ENCODE data around the gene CRYGN. TPM values are rescaled to one million over a fixed set of nuclear protein-coding genes. Genes with fewer than 3 reads are reported as not detected.

CRYGN gene
- total and polyA plus RNA-seq, 9 of the 15 experiments (the other 6 are each of a cell fraction or from before 2014, with no cell fraction given): not detected

DNA sequence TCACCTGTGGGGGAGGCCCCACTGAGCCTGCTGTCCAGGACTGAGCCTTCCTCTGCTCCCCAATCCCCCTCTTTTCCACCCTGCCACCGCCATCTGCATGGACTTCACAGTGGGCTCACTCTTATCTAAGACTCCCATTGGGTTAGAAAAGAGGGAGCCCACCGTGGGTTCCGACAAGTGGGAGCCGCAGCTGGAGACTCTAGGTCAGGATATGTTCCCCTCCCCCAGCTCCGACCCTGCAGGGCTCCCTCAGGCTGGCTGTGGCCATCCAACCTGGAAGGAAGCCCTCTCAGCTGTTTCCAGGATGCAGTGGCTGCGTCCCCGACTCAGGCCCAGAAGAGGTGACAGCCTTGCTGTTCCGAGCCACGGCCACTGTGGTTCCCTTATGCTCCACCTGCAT lies 34.9 kb downstream of the CRYGN start:
- Histone ChIP-seq H3K36me3 (ENCODE audit: control insufficient read depth, insufficient read depth, low read length) (no peaks in the 10 kb centered on the region), H3K9me1 (ENCODE audit: control insufficient read depth, insufficient read depth, low read length) (no peaks in the 10 kb centered on the region), H3K4me1 (replicated peaks in 1 of 2; ENCODE audit: control insufficient read depth in 2 of 2, insufficient read depth in 2 of 2, low read length in 2 of 2) (peaks cover 27 to 41% of the 10 kb centered on the region in 2 experiments), H3K79me2 (ENCODE audit: control insufficient read depth, insufficient read depth, low read length) (no peaks in the 10 kb centered on the region), H3K4me3 (no peak overlapping the region), H3K4me2 (ENCODE audit: insufficient read depth, low read length) (peak overlapping the region; percentile 20), H2AFZ (ENCODE audit: low read depth, low read length) (peak overlapping the region; percentile 86), H3K27ac (ENCODE audit: extremely low read depth, low read depth, low read length) (peak overlapping the region; percentile 83), H3K9ac (ENCODE audit: insufficient read depth in 1 of 2, low read depth in 2 of 2, low read length in 2 of 2) (peak overlapping the region; percentile 42 to 84; a peak in 3 of 4 replicates), H3K27me3 (ENCODE audit: control insufficient read depth in 2 of 2, insufficient read depth in 2 of 2, low read length in 2 of 2) (no peaks in the 10 kb centered on the region), H3K9me3 (replicated peaks; ENCODE audit: control insufficient read depth, insufficient read depth, low read depth, low read length) (no peaks in the 10 kb centered on the region; the same call in 1 of the 2 replicates), H4K20me1 (replicated peaks; ENCODE audit: control insufficient read depth, insufficient read depth, low read length) (no peaks in the 10 kb centered on the region)
- POLR2A ChIA-PET: interaction anchor here (0.6 to 0.9 kb wide), 3 partner anchors 10 to 97 kb away, joined by 3 to 5 read pairs (median 4); no protein-coding TSS in a partner anchor
- ATAC-seq (peak; percentile 25), FAIRE-seq (no peak), DNase-seq (ENCODE audit: extremely low read depth in 1 of 4, low spot score in 3 of 4) (peak in 1 of 4 experiments; percentile 42)
- intact Hi-C loops (cut with micrococcal nuclease): no loop called here
- CTCF ChIA-PET (ENCODE audit: low intra/inter-chr PET ratio): no interaction called here
- WGBS (ENCODE audit: insufficient coverage, low coverage, missing lambda C conversion rate): 41% methylated on average over 9 of the region's 9 CpGs
- in situ Hi-C loops (cut with MboI): no loop called here
- BruUV-seq (replicated peaks): no TSS peak
- no peak for TF ChIP-seq ZNF347 (CRISPR knock-in tag; IDR thresholded peaks at IDR 0.05; ENCODE audit: low read depth)
- TF ChIP-seq, protein P1, sequence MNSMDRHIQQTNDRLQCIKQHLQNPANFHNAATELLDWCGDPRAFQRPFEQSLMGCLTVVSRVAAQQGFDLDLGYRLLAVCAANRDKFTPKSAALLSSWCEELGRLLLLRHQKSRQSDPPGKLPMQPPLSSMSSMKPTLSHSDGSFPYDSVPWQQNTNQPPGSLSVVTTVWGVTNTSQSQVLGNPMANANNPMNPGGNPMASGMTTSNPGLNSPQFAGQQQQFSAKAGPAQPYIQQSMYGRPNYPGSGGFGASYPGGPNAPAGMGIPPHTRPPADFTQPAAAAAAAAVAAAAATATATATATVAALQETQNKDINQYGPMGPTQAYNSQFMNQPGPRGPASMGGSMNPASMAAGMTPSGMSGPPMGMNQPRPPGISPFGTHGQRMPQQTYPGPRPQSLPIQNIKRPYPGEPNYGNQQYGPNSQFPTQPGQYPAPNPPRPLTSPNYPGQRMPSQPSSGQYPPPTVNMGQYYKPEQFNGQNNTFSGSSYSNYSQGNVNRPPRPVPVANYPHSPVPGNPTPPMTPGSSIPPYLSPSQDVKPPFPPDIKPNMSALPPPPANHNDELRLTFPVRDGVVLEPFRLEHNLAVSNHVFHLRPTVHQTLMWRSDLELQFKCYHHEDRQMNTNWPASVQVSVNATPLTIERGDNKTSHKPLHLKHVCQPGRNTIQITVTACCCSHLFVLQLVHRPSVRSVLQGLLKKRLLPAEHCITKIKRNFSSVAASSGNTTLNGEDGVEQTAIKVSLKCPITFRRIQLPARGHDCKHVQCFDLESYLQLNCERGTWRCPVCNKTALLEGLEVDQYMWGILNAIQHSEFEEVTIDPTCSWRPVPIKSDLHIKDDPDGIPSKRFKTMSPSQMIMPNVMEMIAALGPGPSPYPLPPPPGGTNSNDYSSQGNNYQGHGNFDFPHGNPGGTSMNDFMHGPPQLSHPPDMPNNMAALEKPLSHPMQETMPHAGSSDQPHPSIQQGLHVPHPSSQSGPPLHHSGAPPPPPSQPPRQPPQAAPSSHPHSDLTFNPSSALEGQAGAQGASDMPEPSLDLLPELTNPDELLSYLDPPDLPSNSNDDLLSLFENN (IDR thresholded peaks at IDR 0.05; ENCODE audit: low read depth in 2 of 2, low read length in 2 of 2): no peak
- TF ChIP-seq SETDB1 (IDR thresholded peaks at IDR 0.05; ENCODE audit: low read length): no peak
- no peak for TF ChIP-seq NFIX (CRISPR knock-in tag; IDR thresholded peaks at IDR 0.05; ENCODE audit: low read depth)
- TF ChIP-seq, protein P2, sequence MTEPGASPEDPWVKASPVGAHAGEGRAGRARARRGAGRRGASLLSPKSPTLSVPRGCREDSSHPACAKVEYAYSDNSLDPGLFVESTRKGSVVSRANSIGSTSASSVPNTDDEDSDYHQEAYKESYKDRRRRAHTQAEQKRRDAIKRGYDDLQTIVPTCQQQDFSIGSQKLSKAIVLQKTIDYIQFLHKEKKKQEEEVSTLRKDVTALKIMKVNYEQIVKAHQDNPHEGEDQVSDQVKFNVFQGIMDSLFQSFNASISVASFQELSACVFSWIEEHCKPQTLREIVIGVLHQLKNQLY (CRISPR knock-in tag; conservative IDR thresholded peaks at IDR 0.05): no peak
- no peak for TF ChIP-seq PHF8 (IDR thresholded peaks at IDR 0.05; ENCODE audit: borderline replicate concordance, low read length)
- TF ChIP-seq SNRNP70 (optimal IDR thresholded peaks at IDR 0.05; ENCODE audit: low read depth, low read length): peak; percentile 39
- TF ChIP-seq, protein P3, sequence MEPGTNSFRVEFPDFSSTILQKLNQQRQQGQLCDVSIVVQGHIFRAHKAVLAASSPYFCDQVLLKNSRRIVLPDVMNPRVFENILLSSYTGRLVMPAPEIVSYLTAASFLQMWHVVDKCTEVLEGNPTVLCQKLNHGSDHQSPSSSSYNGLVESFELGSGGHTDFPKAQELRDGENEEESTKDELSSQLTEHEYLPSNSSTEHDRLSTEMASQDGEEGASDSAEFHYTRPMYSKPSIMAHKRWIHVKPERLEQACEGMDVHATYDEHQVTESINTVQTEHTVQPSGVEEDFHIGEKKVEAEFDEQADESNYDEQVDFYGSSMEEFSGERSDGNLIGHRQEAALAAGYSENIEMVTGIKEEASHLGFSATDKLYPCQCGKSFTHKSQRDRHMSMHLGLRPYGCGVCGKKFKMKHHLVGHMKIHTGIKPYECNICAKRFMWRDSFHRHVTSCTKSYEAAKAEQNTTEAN (CRISPR knock-in tag; IDR thresholded peaks at IDR 0.05): peak; percentile 4; the same call in 1 of the 2 replicates
- TF ChIP-seq PYGO2 (tag; IDR thresholded peaks at IDR 0.05): no peak
- TF ChIP-seq, protein P4, sequence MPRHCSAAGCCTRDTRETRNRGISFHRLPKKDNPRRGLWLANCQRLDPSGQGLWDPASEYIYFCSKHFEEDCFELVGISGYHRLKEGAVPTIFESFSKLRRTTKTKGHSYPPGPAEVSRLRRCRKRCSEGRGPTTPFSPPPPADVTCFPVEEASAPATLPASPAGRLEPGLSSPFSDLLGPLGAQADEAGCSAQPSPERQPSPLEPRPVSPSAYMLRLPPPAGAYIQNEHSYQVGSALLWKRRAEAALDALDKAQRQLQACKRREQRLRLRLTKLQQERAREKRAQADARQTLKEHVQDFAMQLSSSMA (CRISPR knock-in tag; IDR thresholded peaks at IDR 0.05): no peak
- 0 out of 2 replicates have a peak, but pooled peaks have one; percentile 5 for TF ChIP-seq CAMTA2 (CRISPR knock-in tag; conservative IDR thresholded peaks at IDR 0.05)
- no peak for TF ChIP-seq RCOR1 (IDR thresholded peaks at IDR 0.05; ENCODE audit: borderline replicate concordance in 1 of 2, low read depth in 2 of 2, low read length in 2 of 2)
- TF ChIP-seq ZFX (CRISPR knock-in tag; IDR thresholded peaks at IDR 0.05): peak; percentile 31
- no peak for TF ChIP-seq HDAC2 (IDR thresholded peaks at IDR 0.05)
